GM12891 (cell line): ENCODE results near the gene SLC12A7.

Experiments
- POLR2A ChIP-seq: IDR thresholded peaks from 2 replicates; pipeline ENCODE4 v1.6.1; 2011; ENCODE audit warnings: low read depth, low read length, control low read depth
- POLR2AphosphoS5 ChIP-seq: IDR thresholded peaks from 2 replicates; pipeline ENCODE4 v1.6.1; 2011; ENCODE audit warnings: low read depth, low read length, control low read depth
- POU2F2 ChIP-seq: IDR thresholded peaks from 2 replicates; pipeline ENCODE4 v1.6.1; 2011; ENCODE audit warnings: low read depth, mild to moderate bottlenecking, control low read depth, low read length, moderate library complexity
- SPI1 ChIP-seq: IDR thresholded peaks from 2 replicates; pipeline ENCODE4 v1.6.1; 2011; ENCODE audit warnings: low read depth, low read length, control low read depth

DNA sequence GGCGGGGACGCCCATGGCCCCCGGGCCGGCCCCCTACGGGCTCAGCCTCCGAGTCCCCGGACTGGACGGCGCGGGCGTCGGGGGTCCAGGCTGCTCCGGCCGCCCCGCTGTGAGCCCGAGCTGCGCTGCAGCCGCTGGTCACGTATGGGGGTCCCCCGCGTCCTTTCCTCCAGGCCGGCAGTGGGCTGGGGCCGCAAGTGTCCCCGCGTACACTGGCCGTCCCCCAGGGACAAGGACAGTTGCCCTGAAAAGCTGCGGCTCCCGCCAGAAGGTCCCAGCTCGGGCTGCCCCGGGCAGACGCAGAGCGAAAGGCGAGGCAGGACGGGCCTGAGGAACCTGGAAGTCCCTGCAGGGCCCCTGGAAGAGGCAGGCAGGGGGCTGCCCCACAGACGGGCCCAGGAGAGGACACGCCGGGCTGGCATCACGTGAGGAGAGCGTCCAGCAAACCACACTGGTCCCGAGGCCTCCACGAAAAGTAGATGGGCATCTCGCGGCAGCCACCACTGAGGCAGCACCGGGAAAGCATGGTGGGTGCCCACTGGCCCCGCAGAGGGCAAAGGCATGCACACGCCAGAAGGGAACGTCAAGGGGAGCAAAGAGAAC, 106.5 kb downstream of the SLC12A7 start:
- TF ChIP-seq POLR2A (no peak), POLR2AphosphoS5 (no peak), POU2F2 (no peak), SPI1 (no peak)
